Measurements from ENCODE around the gene CASP8AP2. TPM values are rescaled to one million over a fixed set of nuclear protein-coding genes. Genes with fewer than 3 reads are reported as not detected.

The CASP8AP2 gene
- total and polyA plus RNA-seq, 2 donors (not counting 3 experiments of a cell fraction or from before 2014, with no cell fraction given) = 4.7 to 22.0 TPM

- no peak overlapping the region for H2AFZ ChIP-seq (ENCODE audit: low read depth, low read length)
- H3K36me3 ChIP-seq (ENCODE audit: control insufficient read depth in 2 of 2, extremely low read depth in 1 of 2, insufficient read depth in 2 of 2, low read length in 2 of 2) = peaks cover 19 to 20% of the 10 kb centered on the region in 2 experiments
- dilution Hi-C loops (cut with MboI; ENCODE audit: extremely low pct_ligation_motif_present, low sequenced_read_pairs) = no loop called here
- no peak overlapping the region for H3K27ac ChIP-seq (ENCODE audit: insufficient read depth, low read depth, low read length)
- H3K9me3 ChIP-seq (replicated peaks; ENCODE audit: control insufficient read depth, insufficient read depth, low read length) = no peaks in the 10 kb centered on the region
- H3K27me3 ChIP-seq (ENCODE audit: control insufficient read depth in 2 of 2, insufficient read depth in 2 of 2, low read length in 2 of 2) = no peaks in the 10 kb centered on the region
- H3K79me2 ChIP-seq (ENCODE audit: control insufficient read depth, insufficient read depth, low read length) = no peaks in the 10 kb centered on the region
- no peak overlapping the region for H3K4me2 ChIP-seq (ENCODE audit: insufficient read depth, low read length)
- BruUV-seq (replicated peaks) = no TSS peak
- H3K4me3 ChIP-seq (replicated peaks in 1 of 3; ENCODE audit: insufficient read depth in 1 of 3, low read depth in 1 of 3, low read length in 3 of 3) = no peak overlapping the region
- TF ChIP-seq MYC (IDR thresholded peaks at IDR 0.05; ENCODE audit: low read depth, low read length) = no peak
- TF ChIP-seq MAX (IDR thresholded peaks at IDR 0.05; ENCODE audit: insufficient read depth, insufficient read length) = no peak
- TF ChIP-seq EZH2 (IDR thresholded peaks at IDR 0.05; ENCODE audit: borderline replicate concordance, low read depth, low read length, severe bottlenecking) = no peak
- TF ChIP-seq JUN (IDR thresholded peaks at IDR 0.05; ENCODE audit: borderline replicate concordance, insufficient read depth, insufficient read length, low read depth) = no peak
- no peak for TF ChIP-seq GATA2 (IDR thresholded peaks at IDR 0.05; ENCODE audit: insufficient read depth, insufficient read length, low read depth, low read length)
- no peak for TF ChIP-seq POLR2AphosphoS5 (IDR thresholded peaks at IDR 0.05; ENCODE audit: insufficient read depth, low read depth, low read length)
- TF ChIP-seq FOS (IDR thresholded peaks at IDR 0.05; ENCODE audit: borderline replicate concordance, insufficient read depth, low read length) = no peak
- no peak for TF ChIP-seq CTCF (IDR thresholded peaks at IDR 0.05; ENCODE audit: extremely low read depth in 1 of 2, insufficient read depth in 1 of 2, low read depth in 1 of 2, low read length in 2 of 2)
- no peak for TF ChIP-seq POLR2A (IDR thresholded peaks at IDR 0.05; ENCODE audit: low read depth, low read length)
- no peak overlapping the region for H3K9ac ChIP-seq (replicated peaks; ENCODE audit: extremely low read depth, insufficient read depth, low read length)
- H4K20me1 ChIP-seq (replicated peaks; ENCODE audit: control insufficient read depth, extremely low read depth, insufficient read depth, low read length) = peaks cover 2% of the 10 kb centered on the region
- DNase-seq (ENCODE audit: low read depth, low spot score) = no peak
- CTCF ChIA-PET = no interaction called here
- POLR2A ChIA-PET = no interaction called here
- intact Hi-C loops (cut with micrococcal nuclease) = no loop called here
- no peak for FAIRE-seq
- no peaks in the 10 kb centered on the region for H3K9me1 ChIP-seq (replicated peaks; ENCODE audit: control insufficient read depth, extremely low read depth, insufficient read depth, low read length)
- H3K4me1 ChIP-seq (ENCODE audit: control insufficient read depth, extremely low read depth, insufficient read depth, low read length) = no peaks in the 10 kb centered on the region
Measured at GRCh38 chr6:89859744-89860143, 30.1 kb downstream of the CASP8AP2 start.
